Measurements from ENCODE around the gene TSEN2. TPM values are rescaled to one million over a fixed set of nuclear protein-coding genes. Genes with fewer than 3 reads are reported as not detected.
"Not testable (repeated sequence)": the region's sequence is repeated elsewhere in the genome, so short reads cannot be mapped to it uniquely, and the experiment has no call there.

TSEN2 gene
- 10 to 100 TPM; 21.8 to 25.1 (median 24.0) TPM for polyA plus RNA-seq (ENCODE audit: insufficient read length in 3 of 3)

GRCh38 chr3:12484198-12484982, at the start of gene TSEN2:
Gene TSEN2, plus strand, starts transcription at chr3:12484480. Its CDS starts 5,321 bp downstream, at chr3:12489801.
- DNase-seq (ENCODE audit: low read depth in 3 of 3, low spot score in 2 of 3) = peak; percentile 89 to 93 (median 91)

GRCh38 chr3:12436514-12437220, 47.6 kb upstream of the TSEN2 start:
- DNase-seq (ENCODE audit: low read depth in 3 of 3, low spot score in 2 of 3) = no peak

- no peak for DNase-seq (ENCODE audit: low read depth in 3 of 3, low spot score in 2 of 3)
Measured at GRCh38 chr3:12437221-12437605, 47.1 kb upstream of the TSEN2 start.

GRCh38 chr3:12437861-12438260, 46.4 kb upstream of the TSEN2 start:
- DNase-seq (ENCODE audit: low read depth in 3 of 3, low spot score in 2 of 3) = no peak

- no peak for DNase-seq (ENCODE audit: low read depth in 3 of 3, low spot score in 2 of 3)
Measured at GRCh38 chr3:12438318-12438717, 46.0 kb upstream of the TSEN2 start.

- DNase-seq (ENCODE audit: low read depth in 3 of 3, low spot score in 2 of 3) = no peak
Measured at GRCh38 chr3:12439161-12439940, 44.9 kb upstream of the TSEN2 start.

- no peak for DNase-seq (ENCODE audit: low read depth in 3 of 3, low spot score in 2 of 3)
Measured at GRCh38 chr3:12440927-12441714, 43.2 kb upstream of the TSEN2 start.

- no peak for DNase-seq (ENCODE audit: low read depth in 3 of 3, low spot score in 2 of 3)
Measured at GRCh38 chr3:12442654-12443501, 41.4 kb upstream of the TSEN2 start.

- no peak for DNase-seq (ENCODE audit: low read depth in 3 of 3, low spot score in 2 of 3)
Measured at GRCh38 chr3:12443781-12444522, 40.3 kb upstream of the TSEN2 start.

GRCh38 chr3:12444582-12445471, 39.5 kb upstream of the TSEN2 start:
- no peak for DNase-seq (ENCODE audit: low read depth in 3 of 3, low spot score in 2 of 3)

- DNase-seq (ENCODE audit: low read depth in 3 of 3, low spot score in 2 of 3) = no peak
Measured at GRCh38 chr3:12445523-12446240, 38.6 kb upstream of the TSEN2 start.

- DNase-seq (ENCODE audit: low read depth in 3 of 3, low spot score in 2 of 3) = no peak
Measured at GRCh38 chr3:12446298-12446697, 38.0 kb upstream of the TSEN2 start.

- DNase-seq (ENCODE audit: low read depth in 3 of 3, low spot score in 2 of 3) = no peak
Measured at GRCh38 chr3:12447075-12447474, 37.2 kb upstream of the TSEN2 start.

- DNase-seq (ENCODE audit: low read depth in 3 of 3, low spot score in 2 of 3) = not testable (repeated sequence)
Measured at GRCh38 chr3:12448404-12449202, 35.7 kb upstream of the TSEN2 start.

- no peak for DNase-seq (ENCODE audit: low read depth in 3 of 3, low spot score in 2 of 3)
Measured at GRCh38 chr3:12449889-12450682, 34.2 kb upstream of the TSEN2 start.

- DNase-seq (ENCODE audit: low read depth in 3 of 3, low spot score in 2 of 3) = no peak
Measured at GRCh38 chr3:12451481-12451880, 32.8 kb upstream of the TSEN2 start.

Measured in right renal cortex interstitium (tissue), 3 donors.